OCI-LY1 (cell line): ENCODE data around the gene DAP.

Experiments
- CTCF ChIP-seq: fragments of 200-600 bp; sonication (generic), shearing (Covaris generic); IDR thresholded peaks from 2 replicates; pipeline ENCODE4 v1.5.1; 2017; ENCODE audit warnings: mild to moderate bottlenecking, antibody characterized with exemption, low read length, moderate library complexity, mixed read lengths
- EZH2 ChIP-seq: fragments of 200-600 bp; sonication (generic), shearing (Covaris generic); IDR thresholded peaks from 2 replicates; pipeline ENCODE4 v1.8.0; 2017; ENCODE audit warnings: borderline replicate concordance, mixed run types, mild to moderate bottlenecking, antibody characterized with exemption, low read length, moderate library complexity, mixed read lengths

GRCh38 chr5:10756549-10756948 lies 4.5 kb downstream of the DAP start:
- no peak for TF ChIP-seq CTCF
- TF ChIP-seq EZH2, result no peak
